SK-N-SH (cell line): ENCODE data around the gene PHLPP1.

Source experiments
- EP300 ChIP-seq, 2 experiments: IDR thresholded peaks; 2 replicates each; pipeline versions ENCODE4 v1.4.0 to v1.6.1; 2012; ENCODE audit warnings: borderline replicate concordance in 1 of 2, low read depth in 1 of 2, low read length in 1 of 2
- NFIC ChIP-seq: IDR thresholded peaks from 2 replicates; pipeline ENCODE4 v1.4.0; 2012; ENCODE audit warnings: borderline replicate concordance
- TF ChIP-seq, protein P1 (sequence below): fragments of 200-600 bp; sonication (generic); IDR thresholded peaks from 2 replicates; pipeline ENCODE4 v1.6.1; 2017; ENCODE audit warnings: antibody characterized with exemption, mild to moderate bottlenecking, moderate library complexity

- TF ChIP-seq, protein P1, sequence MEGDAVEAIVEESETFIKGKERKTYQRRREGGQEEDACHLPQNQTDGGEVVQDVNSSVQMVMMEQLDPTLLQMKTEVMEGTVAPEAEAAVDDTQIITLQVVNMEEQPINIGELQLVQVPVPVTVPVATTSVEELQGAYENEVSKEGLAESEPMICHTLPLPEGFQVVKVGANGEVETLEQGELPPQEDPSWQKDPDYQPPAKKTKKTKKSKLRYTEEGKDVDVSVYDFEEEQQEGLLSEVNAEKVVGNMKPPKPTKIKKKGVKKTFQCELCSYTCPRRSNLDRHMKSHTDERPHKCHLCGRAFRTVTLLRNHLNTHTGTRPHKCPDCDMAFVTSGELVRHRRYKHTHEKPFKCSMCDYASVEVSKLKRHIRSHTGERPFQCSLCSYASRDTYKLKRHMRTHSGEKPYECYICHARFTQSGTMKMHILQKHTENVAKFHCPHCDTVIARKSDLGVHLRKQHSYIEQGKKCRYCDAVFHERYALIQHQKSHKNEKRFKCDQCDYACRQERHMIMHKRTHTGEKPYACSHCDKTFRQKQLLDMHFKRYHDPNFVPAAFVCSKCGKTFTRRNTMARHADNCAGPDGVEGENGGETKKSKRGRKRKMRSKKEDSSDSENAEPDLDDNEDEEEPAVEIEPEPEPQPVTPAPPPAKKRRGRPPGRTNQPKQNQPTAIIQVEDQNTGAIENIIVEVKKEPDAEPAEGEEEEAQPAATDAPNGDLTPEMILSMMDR, result no peak
- no peak for TF ChIP-seq NFIC
- no peak for TF ChIP-seq EP300 (IDR thresholded peaks at IDR 0.05; ENCODE audit: borderline replicate concordance in 1 of 2, low read depth in 1 of 2, low read length in 1 of 2)
These were observed 301.7 kb downstream of the PHLPP1 start for GRCh38 chr18:63017076-63017475.
